ENCODE results near the gene PSMC3IP.

GRCh38 chr17:42579794-42580551, 2.4 kb upstream of the PSMC3IP start:
- no peak for TF ChIP-seq EP300 (IDR thresholded peaks at IDR 0.05)
- TF ChIP-seq CTCF (IDR thresholded peaks at IDR 0.05) = no peak

Measured in gastroesophageal sphincter (tissue), 3 donors.